ENCODE measurements around the gene ORC1.
A peak's percentile ranks its signal among the peaks of the same experiment; 100 is the strongest.

ORC1 gene

DNA sequence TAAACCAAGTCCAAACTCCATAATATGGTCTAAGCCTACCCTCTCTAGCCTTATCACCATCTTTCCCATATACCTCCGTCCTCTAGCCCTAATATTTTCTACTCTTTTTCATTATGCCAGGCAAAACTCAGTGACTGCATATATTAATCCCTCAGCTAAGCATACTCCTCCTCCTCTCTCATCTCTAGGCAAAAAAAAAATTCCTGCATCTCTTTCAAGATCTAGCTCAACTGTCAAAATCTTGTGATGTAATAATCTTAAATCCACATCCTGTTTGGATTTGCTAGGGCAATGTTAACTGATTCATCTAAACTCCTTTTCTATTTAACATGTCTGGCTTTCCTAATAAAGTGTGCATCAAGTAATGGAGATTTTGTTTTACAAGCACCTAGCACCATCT is 20.6 kb upstream of the ORC1 start:
- Histone ChIP-seq H3K4me3 (no peak overlapping the region), H3K27ac (peak overlapping the region in 9 of 11 experiments; percentile 6 to 58 (median 36); a peak in 14 of 22 replicates), H3K4me2 (peak overlapping the region in 10 of 11 experiments; percentile 6 to 74 (median 56); a peak in 15 of 22 replicates), H3K27me3 (no peaks in the 10 kb centered on the region), H3K4me1 (peaks cover 18 to 40% (median 23%) of the 10 kb centered on the region in 10 experiments), H3K36me3 (peaks cover 54 to 96% (median 77%) of the 10 kb centered on the region in 11 experiments), H3K9me3 (replicated peaks in 1 of 11) (no peaks in the 10 kb centered on the region), H3K9ac (no peak overlapping the region), H4K20me1 (peaks cover 0 to 27% (median 6%) of the 10 kb centered on the region in 11 experiments; a peak in 8 of 22 replicates)
- no peak for TF ChIP-seq Cebpa-rat (IDR thresholded peaks at IDR 0.05)

GRCh38 chr1:52424231-52424636 is 20.0 kb upstream of the ORC1 start:
- H3K4me2 ChIP-seq, result peak overlapping the region; percentile 6 to 74 (median 55); a peak in 19 of 22 replicates
- H3K9ac ChIP-seq, result no peak overlapping the region
- H3K9me3 ChIP-seq (replicated peaks in 1 of 11), result no peaks in the 10 kb centered on the region
- H3K4me3 ChIP-seq, result no peak overlapping the region
- peak overlapping the region in 9 of 11 experiments; percentile 11 to 58 (median 36); a peak in 15 of 22 replicates for H3K27ac ChIP-seq
- H3K27me3 ChIP-seq, result no peaks in the 10 kb centered on the region
- H3K36me3 ChIP-seq, result peaks cover 54 to 96% (median 77%) of the 10 kb centered on the region in 11 experiments
- H3K4me1 ChIP-seq, result peaks cover 18 to 40% (median 23%) of the 10 kb centered on the region in 10 experiments
- TF ChIP-seq Cebpa-rat (IDR thresholded peaks at IDR 0.05), result no peak
- peaks cover 0 to 27% (median 6%) of the 10 kb centered on the region in 11 experiments; a peak in 8 of 22 replicates for H4K20me1 ChIP-seq

GRCh38 chr1:52423771-52424170 is 19.5 kb upstream of the ORC1 start:
- Histone ChIP-seq H4K20me1 (peaks cover 0 to 27% (median 6%) of the 10 kb centered on the region in 11 experiments; a peak in 8 of 22 replicates), H3K4me3 (no peak overlapping the region), H3K27me3 (no peaks in the 10 kb centered on the region), H3K4me2 (peak overlapping the region; percentile 6 to 74 (median 55); a peak in 18 of 22 replicates), H3K27ac (peak overlapping the region in 10 of 11 experiments; percentile 3 to 58 (median 32); a peak in 15 of 22 replicates), H3K9ac (no peak overlapping the region), H3K36me3 (peaks cover 59 to 96% (median 79%) of the 10 kb centered on the region in 11 experiments), H3K9me3 (replicated peaks in 1 of 11) (no peaks in the 10 kb centered on the region), H3K4me1 (peaks cover 18 to 40% (median 23%) of the 10 kb centered on the region in 10 experiments)
- no peak for TF ChIP-seq Cebpa-rat (IDR thresholded peaks at IDR 0.05)

DNA sequence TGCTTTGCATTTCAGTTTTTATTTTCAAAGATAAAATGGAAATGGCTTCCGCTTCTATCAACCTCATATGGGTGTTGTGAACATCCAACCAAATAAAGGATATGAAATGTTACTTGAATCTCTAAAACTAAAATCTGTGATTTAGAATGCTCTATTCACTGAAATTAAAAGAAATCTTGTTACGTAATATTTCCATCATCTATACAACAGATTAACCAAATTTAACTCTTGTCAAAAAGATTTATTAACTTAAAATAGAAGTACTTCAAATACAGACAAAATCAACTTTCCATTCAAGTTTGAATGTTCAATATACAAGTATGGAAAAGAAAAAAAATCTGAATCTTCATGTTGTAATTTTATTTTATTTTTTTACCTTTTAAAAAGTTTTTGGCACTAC is 18.8 kb upstream of the ORC1 start:
- Histone ChIP-seq H3K27ac (no peak overlapping the region), H3K9me3 (replicated peaks in 1 of 11) (no peaks in the 10 kb centered on the region), H3K27me3 (no peaks in the 10 kb centered on the region), H3K4me2 (no peak overlapping the region), H3K4me1 (peaks cover 18 to 40% (median 23%) of the 10 kb centered on the region in 10 experiments), H4K20me1 (peaks cover 0 to 27% (median 6%) of the 10 kb centered on the region in 11 experiments; a peak in 9 of 22 replicates), H3K36me3 (peaks cover 59 to 96% (median 83%) of the 10 kb centered on the region in 11 experiments), H3K4me3 (no peak overlapping the region), H3K9ac (no peak overlapping the region)
- TF ChIP-seq Cebpa-rat (IDR thresholded peaks at IDR 0.05), result peak in 1 of 11 experiments; percentile 14; a peak in 1 of 22 replicates

GRCh38 chr1:52420713-52421112 is 16.5 kb upstream of the ORC1 start:
- H3K27ac ChIP-seq, result no peak overlapping the region
- peaks cover 18 to 33% (median 21%) of the 10 kb centered on the region in 10 experiments for H3K4me1 ChIP-seq
- peaks cover 0 to 31% (median 6%) of the 10 kb centered on the region in 11 experiments; a peak in 10 of 22 replicates for H4K20me1 ChIP-seq
- H3K4me2 ChIP-seq, result no peak overlapping the region
- no peaks in the 10 kb centered on the region for H3K27me3 ChIP-seq
- H3K9ac ChIP-seq, result no peak overlapping the region
- peaks cover 78 to 100% (median 88%) of the 10 kb centered on the region in 11 experiments for H3K36me3 ChIP-seq
- TF ChIP-seq Cebpa-rat (IDR thresholded peaks at IDR 0.05), result no peak
- no peak overlapping the region for H3K4me3 ChIP-seq
- H3K9me3 ChIP-seq (replicated peaks in 1 of 11), result no peaks in the 10 kb centered on the region

- TF ChIP-seq Cebpa-rat (IDR thresholded peaks at IDR 0.05), result no peak
- Histone ChIP-seq H3K27me3 (no peaks in the 10 kb centered on the region), H3K27ac (no peak overlapping the region), H3K4me2 (no peak overlapping the region), H3K9ac (no peak overlapping the region), H4K20me1 (peaks cover 0 to 16% (median 7%) of the 10 kb centered on the region in 11 experiments; a peak in 8 of 22 replicates), H3K4me1 (no peaks in the 10 kb centered on the region), H3K9me3 (replicated peaks in 1 of 11) (no peaks in the 10 kb centered on the region), H3K4me3 (no peak overlapping the region), H3K36me3 (peaks cover 90 to 100% (median 99%) of the 10 kb centered on the region in 11 experiments)
These were observed 12.6 kb upstream of the ORC1 start for GRCh38 chr1:52416811-52417210.

- peaks cover 97 to 100% (median 100%) of the 10 kb centered on the region in 11 experiments for H3K36me3 ChIP-seq
- no peaks in the 10 kb centered on the region for H3K27me3 ChIP-seq
- H3K4me3 ChIP-seq, result no peak overlapping the region
- no peaks in the 10 kb centered on the region for H3K9me3 ChIP-seq (replicated peaks in 1 of 11)
- no peak overlapping the region for H3K4me2 ChIP-seq
- H3K4me1 ChIP-seq, result no peaks in the 10 kb centered on the region
- H4K20me1 ChIP-seq, result peaks cover 0 to 16% (median 7%) of the 10 kb centered on the region in 11 experiments; a peak in 5 of 22 replicates
- H3K9ac ChIP-seq, result no peak overlapping the region
- no peak for TF ChIP-seq Cebpa-rat (IDR thresholded peaks at IDR 0.05)
- no peak overlapping the region for H3K27ac ChIP-seq
These were observed 10.7 kb upstream of the ORC1 start for GRCh38 chr1:52414942-52415341.

- no peak for TF ChIP-seq Cebpa-rat (IDR thresholded peaks at IDR 0.05)
- no peaks in the 10 kb centered on the region for H3K4me1 ChIP-seq
- H3K36me3 ChIP-seq, result peaks cover 96 to 100% (median 100%) of the 10 kb centered on the region in 11 experiments
- H3K4me2 ChIP-seq, result no peak overlapping the region
- no peaks in the 10 kb centered on the region for H3K27me3 ChIP-seq
- H3K4me3 ChIP-seq, result no peak overlapping the region
- no peak overlapping the region for H3K27ac ChIP-seq
- H3K9me3 ChIP-seq (replicated peaks in 1 of 11), result no peaks in the 10 kb centered on the region
- peaks cover 0 to 30% (median 9%) of the 10 kb centered on the region in 11 experiments; a peak in 8 of 22 replicates for H4K20me1 ChIP-seq
- H3K9ac ChIP-seq, result no peak overlapping the region
These were observed 9.3 kb upstream of the ORC1 start for GRCh38 chr1:52413410-52413989.

GRCh38 chr1:52404975-52405338 is 734 bp upstream of the ORC1 start:
- Histone ChIP-seq H3K9me3 (replicated peaks in 1 of 11) (no peaks in the 10 kb centered on the region), H3K27ac (peak overlapping the region; percentile 87 to 98 (median 94)), H4K20me1 (peaks cover 0 to 46% (median 0%) of the 10 kb centered on the region in 11 experiments; a peak in 8 of 22 replicates), H3K36me3 (peaks cover 28 to 73% (median 65%) of the 10 kb centered on the region in 11 experiments), H3K4me2 (peak overlapping the region; percentile 64 to 92 (median 89)), H3K9ac (peak overlapping the region; percentile 88 to 98 (median 93)), H3K27me3 (no peaks in the 10 kb centered on the region), H3K4me3 (peak overlapping the region; percentile 77 to 98 (median 83)), H3K4me1 (peaks cover 29 to 36% (median 34%) of the 10 kb centered on the region in 10 experiments)
- TF ChIP-seq Cebpa-rat (IDR thresholded peaks at IDR 0.05), result no peak
